GM12872 (cell line): ENCODE data around the gene FRAS1.

ENCODE experiments used
- CTCF ChIP-seq: IDR thresholded peaks from 3 replicates; pipeline ENCODE4 v1.5.1; 2011; ENCODE audit warnings: low read depth, mild to moderate bottlenecking, low read length, moderate library complexity; ENCODE audit not compliant: insufficient read depth

The FRAS1 gene

GRCh38 chr4:78121338-78121904 is 64.3 kb downstream of the FRAS1 start:
- no peak for TF ChIP-seq CTCF

GRCh38 chr4:78129383-78130108 is 72.4 kb downstream of the FRAS1 start:
- TF ChIP-seq CTCF, result no peak

GRCh38 chr4:78131403-78131802 is 74.3 kb downstream of the FRAS1 start:
- no peak for TF ChIP-seq CTCF

GRCh38 chr4:78136109-78137081 is 79.3 kb downstream of the FRAS1 start:
- TF ChIP-seq CTCF, result no peak

- TF ChIP-seq CTCF, result no peak
These were observed 80.4 kb downstream of the FRAS1 start for GRCh38 chr4:78137532-78137931.

- no peak for TF ChIP-seq CTCF
These were observed 81.1 kb downstream of the FRAS1 start for GRCh38 chr4:78138252-78138651.

GRCh38 chr4:78143634-78144033 is 86.5 kb downstream of the FRAS1 start:
- TF ChIP-seq CTCF, result no peak
